Pancreas (tissue), 10 donors: ENCODE results near the gene SPATA2. TPM values are rescaled to one million over a fixed set of nuclear protein-coding genes. Genes with fewer than 3 reads are reported as not detected.

Experiments
- ATAC-seq, 4 donors: fragments of 200-7000 bp; cut with Tn5 transposase; one replicate each; pipeline versions ENCODE4 v1.8.0 to v1.9.1; 2020; ENCODE audit warnings: mild to moderate bottlenecking in 4 of 4, moderate library complexity in 4 of 4
- DNase-seq, 6 donors: peaks; one replicate each; pipeline ENCODE4 v3.0.0-alpha.2; 2020
- FAIRE-seq: peaks from 2 replicates; lab custom pipeline; 2012; peaks lifted over from hg19 to GRCh38; lab: Jason Lieb, UNC
- H3K27ac ChIP-seq, 4 donors: fragments of 200-600 bp; sonication (generic); 1 replicate in 3 of 4; 2 replicates in 1 of 4; pipeline versions ENCODE4 v1.5.0 to v1.8.0; 2020
- H3K27me3 ChIP-seq, 4 donors: fragments of 200-600 bp; one replicate each; pipeline ENCODE4 v1.8.0; 2021
- H3K36me3 ChIP-seq, 3 donors: fragments of 200-600 bp; sonication (generic) in 1 of 3; one replicate each; pipeline versions ENCODE4 v1.5.0 to v1.8.0; 2020 to 2021
- H3K4me1 ChIP-seq, 3 donors: fragments of 200-600 bp; one replicate each; pipeline ENCODE4 v1.8.0; 2021
- H3K4me3 ChIP-seq, 4 donors: fragments of 200-600 bp; sonication (generic) in 2 of 4; one replicate each; pipeline versions ENCODE4 v1.5.0 to v1.8.0; 2020 to 2021
- H3K9me3 ChIP-seq, 4 donors: fragments of 200-600 bp; one replicate each; pipeline ENCODE4 v1.8.0; 2021
- WGBS, 2 donors: extraction: QIAGEN DNeasy Blood & Tissue Kit; methylation state at CpG; one replicate each; pipeline ENCODE4 v1.1.7; 2013; 5-methylcytosine and 5-hydroxymethylcytosine counted together
- intact Hi-C, 3 donors: fragments of 100-400 bp; cut with DNase I; formaldehyde crosslinking; loops; one replicate each; pipeline versions ENCODE4 v1.11.1 to v1.14.2; 2022
- polyA plus RNA-seq, 2 donors: library from polyadenylated mRNA; stranded (reverse); fragments of 200-250 nt; gene quantifications; one replicate each; pipeline ENCODE4 v1.2.3, GENCODE V29; 2013
- total RNA-seq, 6 donors: library from RNA; stranded (reverse); fragmentation: NEBNext Ultra II Directional in 4 of 6; extraction: Animal tissue kit (Norgen Biotek cat#: 25700) in 4 of 6; gene quantifications; one replicate each; pipeline versions ENCODE4 v1.2.1 to v1.2.4, GENCODE V29; 2021 to 2023
- TF ChIP-seq, protein P1 (sequence below), 4 donors: fragments of 200-600 bp; sonication (generic) in 3 of 4; IDR thresholded peaks; one replicate each; pipeline versions ENCODE4 v1.5.0 to v1.8.0; 2021; ENCODE audit warnings: antibody characterized with exemption in 4 of 4
- donor health status: healthy with polysubstance abuse.
- donor health status: DM: no; HTN: no; CAD: no; lungs with moderate emphysema.
- donor health status: DM: no; HTN: no; CAD: no.
- donor health status: control.
- donor health status: control.
- donor health status: Bipolar disorder and iron deficiency.
- donor health status: DM: yes; HTN: yes; CAD: no.
- donor health status: DM: no; HTN: no; CAD: no.
- donor health status: DM: no; HTN: no; CAD: no.
- donor health status: DM: yes; HTN: yes; CAD: no.

Gene SPATA2
- total and polyA plus RNA-seq, 8 donors: 3.9 to 7.0 (median 4.6) TPM

DNA sequence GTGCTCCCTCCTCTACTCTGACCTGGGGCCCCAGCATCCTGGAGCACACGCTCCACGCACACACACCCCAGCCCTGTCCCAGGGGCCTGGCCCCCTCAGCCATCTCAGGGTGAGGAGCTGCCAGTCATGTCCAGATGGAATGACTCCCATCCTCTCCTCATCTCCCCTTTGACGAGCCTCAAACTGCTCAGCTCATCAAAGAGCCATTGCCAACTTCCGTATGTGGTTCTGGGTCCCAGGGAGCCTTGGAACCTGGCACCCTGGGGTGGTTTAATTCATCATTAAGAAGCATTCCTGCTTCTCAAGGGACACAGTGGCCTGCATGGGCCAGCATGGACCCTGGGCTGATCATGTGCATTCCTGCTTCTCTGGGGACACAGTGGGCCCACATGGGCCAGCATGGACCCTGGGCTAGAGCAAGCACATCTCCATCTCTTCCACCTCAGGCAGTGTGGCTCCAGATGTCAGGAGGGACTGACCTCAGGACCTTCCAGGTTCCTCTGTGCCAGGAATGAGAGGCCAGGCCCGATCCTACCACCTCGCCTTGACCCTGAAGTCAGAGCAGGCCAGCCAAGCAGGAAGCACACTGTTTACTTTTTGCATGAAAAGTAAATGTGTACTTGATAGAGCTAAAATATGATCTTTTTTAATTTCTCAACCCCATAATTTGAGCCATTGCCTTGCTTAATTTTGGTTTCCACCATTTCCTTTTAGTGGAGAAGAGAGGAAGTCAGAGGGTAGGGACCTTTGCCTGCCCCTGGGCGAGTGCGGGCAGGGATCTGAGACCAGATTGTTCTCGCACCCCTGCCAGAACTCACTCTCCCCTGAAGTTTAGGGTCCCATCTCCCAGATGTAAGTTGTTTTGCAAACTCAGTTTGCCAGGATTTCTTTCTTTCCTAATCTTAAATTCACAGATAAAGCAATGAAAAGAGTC is 26.1 kb downstream of the SPATA2 start:
- H3K4me3 ChIP-seq: no peak overlapping the region
- intact Hi-C loops: no loop called here
- peak in 2 of 6 donors; percentile 42 to 56 for DNase-seq
- WGBS, 2 donors: 64% methylated on average over 9 of the region's 9 CpGs
- peaks cover 14 to 20% (median 19%) of the 10 kb centered on the region in 3 donors for H3K4me1 ChIP-seq
- H3K36me3 ChIP-seq: peaks cover 0 to 10% (median 0%) of the 10 kb centered on the region in 3 donors
- H3K27ac ChIP-seq: peak overlapping the region in 2 of 4 donors; percentile 12 to 45
- H3K9me3 ChIP-seq: no peaks in the 10 kb centered on the region
- TF ChIP-seq, protein P1, sequence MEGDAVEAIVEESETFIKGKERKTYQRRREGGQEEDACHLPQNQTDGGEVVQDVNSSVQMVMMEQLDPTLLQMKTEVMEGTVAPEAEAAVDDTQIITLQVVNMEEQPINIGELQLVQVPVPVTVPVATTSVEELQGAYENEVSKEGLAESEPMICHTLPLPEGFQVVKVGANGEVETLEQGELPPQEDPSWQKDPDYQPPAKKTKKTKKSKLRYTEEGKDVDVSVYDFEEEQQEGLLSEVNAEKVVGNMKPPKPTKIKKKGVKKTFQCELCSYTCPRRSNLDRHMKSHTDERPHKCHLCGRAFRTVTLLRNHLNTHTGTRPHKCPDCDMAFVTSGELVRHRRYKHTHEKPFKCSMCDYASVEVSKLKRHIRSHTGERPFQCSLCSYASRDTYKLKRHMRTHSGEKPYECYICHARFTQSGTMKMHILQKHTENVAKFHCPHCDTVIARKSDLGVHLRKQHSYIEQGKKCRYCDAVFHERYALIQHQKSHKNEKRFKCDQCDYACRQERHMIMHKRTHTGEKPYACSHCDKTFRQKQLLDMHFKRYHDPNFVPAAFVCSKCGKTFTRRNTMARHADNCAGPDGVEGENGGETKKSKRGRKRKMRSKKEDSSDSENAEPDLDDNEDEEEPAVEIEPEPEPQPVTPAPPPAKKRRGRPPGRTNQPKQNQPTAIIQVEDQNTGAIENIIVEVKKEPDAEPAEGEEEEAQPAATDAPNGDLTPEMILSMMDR (IDR thresholded peaks at IDR 0.05): no peak
- peak; percentile 39 to 69 (median 49) for ATAC-seq
- no peak for FAIRE-seq
- no peaks in the 10 kb centered on the region for H3K27me3 ChIP-seq

DNA sequence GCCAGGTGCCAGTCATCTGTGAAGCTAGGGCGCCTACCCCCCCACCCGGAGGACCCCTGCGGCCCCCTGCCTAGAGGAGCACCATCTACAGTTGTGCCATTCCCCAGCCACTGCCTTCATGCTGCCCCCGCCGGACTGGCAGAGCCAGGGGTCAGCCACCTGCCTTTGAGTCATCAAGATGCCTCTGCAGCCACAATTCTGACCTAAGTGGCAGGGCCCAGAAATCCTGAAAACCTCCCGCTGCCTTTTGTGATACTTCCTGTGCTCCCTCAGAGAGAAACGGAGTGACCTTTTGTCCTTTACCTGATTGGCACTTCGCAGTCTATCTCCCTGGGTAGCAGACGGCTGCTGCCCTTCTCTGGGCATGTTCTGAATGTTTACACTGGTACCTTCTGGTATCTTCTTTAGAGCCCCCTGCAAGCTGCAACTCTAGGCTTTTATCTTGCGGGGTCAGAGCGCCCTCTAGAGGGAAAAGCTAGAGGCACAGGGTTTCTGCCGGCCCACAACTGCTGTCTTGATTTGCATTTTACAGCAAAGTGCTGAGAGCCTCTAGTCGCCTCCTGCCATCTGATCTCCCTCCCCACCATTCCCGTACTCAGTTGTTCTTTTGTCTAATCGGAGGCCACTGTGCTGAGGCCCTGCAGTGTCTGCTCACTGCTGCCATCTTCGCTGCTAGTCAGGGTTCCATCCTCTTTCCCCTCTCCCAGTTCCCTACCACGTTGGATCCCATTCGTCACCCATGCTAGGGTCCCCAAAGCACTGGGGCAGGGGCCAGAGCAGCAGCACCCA is 26.9 kb downstream of the SPATA2 start:
- ATAC-seq: peak; percentile 27 to 67 (median 60)

DNA sequence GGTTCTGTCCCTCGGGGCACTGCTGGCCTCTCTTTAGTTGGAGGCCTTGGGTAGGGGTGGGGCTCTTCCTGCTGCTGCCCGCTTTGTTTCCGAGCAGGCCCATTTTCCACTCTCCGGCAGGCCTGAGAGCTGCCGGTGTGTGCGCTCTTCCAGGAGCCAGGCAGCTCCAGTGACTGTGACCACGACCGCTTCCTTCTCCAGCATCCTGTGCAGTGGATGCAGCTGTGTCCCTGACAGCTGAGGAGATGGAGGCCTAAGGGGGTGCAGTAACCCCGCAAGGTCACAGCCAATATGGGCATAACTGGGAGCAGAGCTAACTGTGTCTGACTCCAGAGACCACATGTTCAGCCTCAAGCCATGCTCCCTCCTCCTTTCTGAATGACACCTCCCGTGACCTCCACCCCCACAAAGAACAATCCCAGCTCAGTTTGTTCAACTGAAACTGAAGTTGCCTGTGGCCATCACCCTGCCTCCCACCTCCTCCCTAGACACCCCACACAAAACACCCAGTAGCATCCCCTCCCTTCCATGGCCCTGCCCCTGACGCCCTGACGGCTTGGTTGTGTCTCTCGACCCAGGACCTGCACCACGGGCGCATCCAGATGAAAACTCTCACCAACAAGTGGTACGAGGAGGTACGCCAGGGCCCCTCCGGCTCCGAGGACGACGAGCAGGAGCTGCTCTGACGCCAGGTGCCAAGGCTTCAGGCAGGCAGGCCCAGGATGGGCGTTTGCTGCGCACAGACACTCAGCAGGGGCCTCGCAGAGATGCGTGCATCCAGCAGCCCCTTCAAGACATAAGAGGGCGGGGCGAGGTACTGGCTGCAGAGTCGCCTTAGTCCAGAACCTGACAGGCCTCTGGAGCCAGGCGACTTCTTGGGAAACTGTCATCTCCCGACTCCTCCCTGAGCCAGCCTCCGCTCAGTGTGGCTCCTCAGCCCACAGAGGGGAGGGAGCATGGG is 27.8 kb downstream of the SPATA2 start:
- Histone ChIP-seq H3K4me1 (peaks cover 14 to 19% (median 17%) of the 10 kb centered on the region in 3 donors), H3K36me3 (peaks cover 0 to 19% (median 0%) of the 10 kb centered on the region in 3 donors), H3K27ac (peak overlapping the region in 2 of 4 donors; percentile 28 to 41), H3K27me3 (no peaks in the 10 kb centered on the region), H3K4me3 (no peak overlapping the region), H3K9me3 (no peaks in the 10 kb centered on the region)
- WGBS, 2 donors: 81% methylated on average over 32 of the region's 32 CpGs
- intact Hi-C loops: no loop called here
- ATAC-seq (peak in 3 of 4 donors; percentile 2 to 9 (median 4)), DNase-seq (peak in 1 of 6 donors; percentile 57), FAIRE-seq (no peak)
- TF ChIP-seq, protein P1 (IDR thresholded peaks at IDR 0.05): no peak

More for the DNA sequence above, 26.9 kb downstream of the SPATA2 start:
- FAIRE-seq (no peak), DNase-seq (peak in 2 of 6 donors; percentile 58 to 71)
- no peaks in the 10 kb centered on the region for H3K9me3 ChIP-seq
- H3K36me3 ChIP-seq: peaks cover 0 to 15% (median 0%) of the 10 kb centered on the region in 3 donors
- intact Hi-C loops: no loop called here
- 53 to 54% methylated on average over 18 of the region's 18 CpGs for WGBS, 2 donors
- TF ChIP-seq, protein P1 (IDR thresholded peaks at IDR 0.05): peak; percentile 35 to 77 (median 60)
- H3K27me3 ChIP-seq: no peaks in the 10 kb centered on the region
- H3K4me3 ChIP-seq: no peak overlapping the region
- H3K4me1 ChIP-seq: peaks cover 14 to 20% (median 19%) of the 10 kb centered on the region in 3 donors
- H3K27ac ChIP-seq: no peak overlapping the region

DNA sequence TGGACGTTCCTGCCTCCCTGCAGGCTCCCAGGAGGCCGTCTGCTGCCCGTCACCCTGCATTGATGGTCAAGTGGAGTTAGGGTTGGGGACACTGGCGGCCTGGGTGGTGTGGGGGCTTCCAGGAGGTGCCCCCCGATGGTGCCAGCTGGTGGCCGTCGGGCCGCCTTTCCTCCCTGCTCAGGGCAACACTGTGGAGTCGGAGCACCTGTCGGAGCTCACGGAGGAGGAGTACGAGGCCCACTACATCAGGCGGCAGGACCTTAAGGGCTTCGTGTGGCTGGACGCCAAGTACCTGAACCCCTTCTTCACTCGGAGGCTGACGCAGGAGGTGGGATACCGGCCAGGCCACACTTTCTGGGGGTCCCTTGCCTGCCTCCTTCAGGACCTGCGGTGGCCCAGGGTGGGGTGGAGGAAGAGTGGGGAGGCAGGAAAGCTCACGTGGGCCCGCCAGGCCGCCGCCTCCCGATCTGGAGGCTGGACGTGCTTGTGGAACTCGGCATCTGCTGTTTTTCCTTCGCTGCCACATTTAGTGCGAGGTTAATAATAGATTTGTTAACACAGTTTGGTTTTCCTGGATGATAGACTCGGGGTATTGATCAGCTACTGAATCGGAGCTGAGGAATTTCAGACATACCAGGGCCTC is 28.6 kb downstream of the SPATA2 start:
- no peaks in the 10 kb centered on the region for H3K27me3 ChIP-seq
- WGBS, 2 donors: 51 to 59% methylated on average over 30 of the region's 30 CpGs
- peak overlapping the region in 2 of 4 donors; percentile 28 to 41 for H3K27ac ChIP-seq
- DNase-seq: no peak
- H3K4me1 ChIP-seq: peaks cover 14 to 19% (median 17%) of the 10 kb centered on the region in 3 donors
- no peaks in the 10 kb centered on the region for H3K9me3 ChIP-seq
- ATAC-seq: peak in 2 of 4 donors; percentile 3 to 10
- peaks cover 0 to 19% (median 0%) of the 10 kb centered on the region in 3 donors for H3K36me3 ChIP-seq
- FAIRE-seq: no peak
- TF ChIP-seq, protein P1 (IDR thresholded peaks at IDR 0.05): no peak
- intact Hi-C loops: no loop called here
- H3K4me3 ChIP-seq: no peak overlapping the region
